Right kidney (tissue), 9 donors: ENCODE measurements around the gene WASHC2C.
"Not testable (repeated sequence)": the region's sequence is repeated elsewhere in the genome, so short reads cannot be mapped to it uniquely, and the experiment has no call there.

Experiments
- DNase-seq: peaks from one replicate; pipeline ENCODE4 v3.0.0-alpha.2; 2016
- long read RNA-seq, 8 donors: transcript quantifications; one replicate each; lab custom pipeline, GENCODE V29; 2026

Gene WASHC2C, protein sequence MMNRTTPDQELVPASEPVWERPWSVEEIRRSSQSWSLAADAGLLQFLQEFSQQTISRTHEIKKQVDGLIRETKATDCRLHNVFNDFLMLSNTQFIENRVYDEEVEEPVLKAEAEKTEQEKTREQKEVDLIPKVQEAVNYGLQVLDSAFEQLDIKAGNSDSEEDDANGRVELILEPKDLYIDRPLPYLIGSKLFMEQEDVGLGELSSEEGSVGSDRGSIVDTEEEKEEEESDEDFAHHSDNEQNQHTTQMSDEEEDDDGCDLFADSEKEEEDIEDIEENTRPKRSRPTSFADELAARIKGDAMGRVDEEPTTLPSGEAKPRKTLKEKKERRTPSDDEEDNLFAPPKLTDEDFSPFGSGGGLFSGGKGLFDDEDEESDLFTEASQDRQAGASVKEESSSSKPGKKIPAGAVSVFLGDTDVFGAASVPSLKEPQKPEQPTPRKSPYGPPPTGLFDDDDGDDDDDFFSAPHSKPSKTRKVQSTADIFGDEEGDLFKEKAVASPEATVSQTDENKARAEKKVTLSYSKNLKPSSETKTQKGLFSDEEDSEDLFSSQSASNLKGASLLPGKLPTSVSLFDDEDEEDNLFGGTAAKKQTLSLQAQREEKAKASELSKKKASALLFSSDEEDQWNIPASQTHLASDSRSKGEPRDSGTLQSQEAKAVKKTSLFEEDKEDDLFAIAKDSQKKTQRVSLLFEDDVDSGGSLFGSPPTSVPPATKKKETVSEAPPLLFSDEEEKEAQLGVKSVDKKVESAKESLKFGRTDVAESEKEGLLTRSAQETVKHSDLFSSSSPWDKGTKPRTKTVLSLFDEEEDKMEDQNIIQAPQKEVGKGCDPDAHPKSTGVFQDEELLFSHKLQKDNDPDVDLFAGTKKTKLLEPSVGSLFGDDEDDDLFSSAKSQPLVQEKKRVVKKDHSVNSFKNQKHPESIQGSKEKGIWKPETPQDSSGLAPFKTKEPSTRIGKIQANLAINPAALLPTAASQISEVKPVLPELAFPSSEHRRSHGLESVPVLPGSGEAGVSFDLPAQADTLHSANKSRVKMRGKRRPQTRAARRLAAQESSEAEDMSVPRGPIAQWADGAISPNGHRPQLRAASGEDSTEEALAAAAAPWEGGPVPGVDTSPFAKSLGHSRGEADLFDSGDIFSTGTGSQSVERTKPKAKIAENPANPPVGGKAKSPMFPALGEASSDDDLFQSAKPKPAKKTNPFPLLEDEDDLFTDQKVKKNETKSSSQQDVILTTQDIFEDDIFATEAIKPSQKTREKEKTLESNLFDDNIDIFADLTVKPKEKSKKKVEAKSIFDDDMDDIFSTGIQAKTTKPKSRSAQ (N-terminal part only)
- long read RNA-seq, donor 1, full-length matches to known transcripts = 2 of 2 reads
- long read RNA-seq, donor 1, partial matches to known transcripts = 0 of 2 reads
- long read RNA-seq, donor 1, other reads (novel, unspliced or antisense) = 0 of 2 reads
- long read RNA-seq, donor 2, partial matches to known transcripts = 0 of 1 reads
- long read RNA-seq, donor 2, other reads (novel, unspliced or antisense) = 0 of 1 reads
- long read RNA-seq, donor 3 = 0 reads
- long read RNA-seq, donor 4, partial matches to known transcripts = 10 of 11 reads
- long read RNA-seq, donor 4, other reads (novel, unspliced or antisense) = 0 of 11 reads
- long read RNA-seq, donor 5, full-length matches to known transcripts = 3 of 27 reads
- long read RNA-seq, donor 5, partial matches to known transcripts = 24 of 27 reads
- long read RNA-seq, donor 5, other reads (novel, unspliced or antisense) = 0 of 27 reads
- long read RNA-seq, donor 6, full-length matches to known transcripts = 2 of 13 reads
- long read RNA-seq, donor 6, partial matches to known transcripts = 11 of 13 reads
- long read RNA-seq, donor 6, other reads (novel, unspliced or antisense) = 0 of 13 reads
- long read RNA-seq, donor 7, full-length matches to known transcripts = 1 of 15 reads
- long read RNA-seq, donor 7, partial matches to known transcripts = 8 of 15 reads
- long read RNA-seq, donor 7, other reads (novel, unspliced or antisense) = 6 of 15 reads
- long read RNA-seq, donor 8, full-length matches to known transcripts = 2 of 2 reads
- long read RNA-seq, donor 8, partial matches to known transcripts = 0 of 2 reads
- long read RNA-seq, donor 8, other reads (novel, unspliced or antisense) = 0 of 2 reads

DNA sequence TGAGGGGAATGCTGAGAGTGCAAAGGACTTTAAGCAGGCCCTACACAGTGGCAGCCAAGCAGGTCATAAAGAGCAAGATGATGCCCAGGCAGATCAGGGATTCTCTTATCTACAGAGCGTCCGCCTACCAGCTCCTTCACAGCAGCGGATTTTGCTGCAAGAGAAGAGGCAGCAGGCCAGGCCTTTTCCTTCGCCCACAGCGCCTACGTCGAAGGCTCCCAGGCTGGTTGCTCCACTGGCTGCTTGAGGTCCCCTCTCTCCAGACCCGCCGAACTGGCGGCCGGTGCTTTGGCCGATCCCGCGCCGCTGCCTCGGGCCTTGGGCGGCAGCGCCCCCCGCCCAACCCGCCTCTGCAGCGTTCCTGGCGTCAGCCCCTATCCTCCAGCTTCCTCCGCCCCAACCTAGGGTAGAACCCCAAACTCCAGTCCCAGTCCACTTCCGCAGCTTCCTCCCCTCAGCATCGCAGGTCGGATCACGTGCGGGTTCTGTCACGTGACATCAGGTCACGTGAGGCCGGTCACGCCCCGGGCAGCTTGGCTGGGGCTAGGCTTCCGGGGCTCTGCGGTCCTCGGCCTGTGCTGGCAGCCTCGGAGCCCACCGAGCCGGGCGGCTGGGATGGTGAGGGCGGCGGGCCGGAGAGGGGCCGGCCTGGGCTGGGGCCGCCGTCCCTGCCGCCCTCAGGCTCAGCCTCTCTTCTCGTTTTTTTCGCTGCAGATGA, at the start of gene WASHC2C:
TSS of gene WASHC2C (plus strand) at position 564 of the 718 bp plus-strand sequence. CDS start at position 616, 52 bp downstream.
- peak; percentile 98 for DNase-seq

DNA sequence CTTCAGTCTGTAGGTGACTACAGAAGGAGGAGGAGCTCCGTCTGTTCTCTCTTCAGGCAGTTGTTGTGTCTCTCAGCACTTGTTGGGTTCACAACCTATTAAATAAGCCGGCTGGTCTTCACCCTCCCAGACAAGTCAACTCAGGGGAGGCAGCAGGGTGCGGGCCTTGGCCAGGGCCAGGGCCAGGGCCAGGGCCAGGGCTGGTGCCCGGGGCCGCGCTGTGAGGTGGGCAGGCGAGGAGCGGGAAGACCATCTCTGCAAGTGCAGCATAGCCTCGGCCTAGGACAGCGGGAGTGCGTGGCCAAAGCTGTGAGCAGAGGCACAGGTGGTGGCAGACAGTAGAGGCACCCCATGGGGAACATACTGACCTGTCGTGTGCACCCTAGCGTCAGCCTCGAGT, 48.6 kb upstream of the WASHC2C start:
- DNase-seq = not testable (repeated sequence)

DNA sequence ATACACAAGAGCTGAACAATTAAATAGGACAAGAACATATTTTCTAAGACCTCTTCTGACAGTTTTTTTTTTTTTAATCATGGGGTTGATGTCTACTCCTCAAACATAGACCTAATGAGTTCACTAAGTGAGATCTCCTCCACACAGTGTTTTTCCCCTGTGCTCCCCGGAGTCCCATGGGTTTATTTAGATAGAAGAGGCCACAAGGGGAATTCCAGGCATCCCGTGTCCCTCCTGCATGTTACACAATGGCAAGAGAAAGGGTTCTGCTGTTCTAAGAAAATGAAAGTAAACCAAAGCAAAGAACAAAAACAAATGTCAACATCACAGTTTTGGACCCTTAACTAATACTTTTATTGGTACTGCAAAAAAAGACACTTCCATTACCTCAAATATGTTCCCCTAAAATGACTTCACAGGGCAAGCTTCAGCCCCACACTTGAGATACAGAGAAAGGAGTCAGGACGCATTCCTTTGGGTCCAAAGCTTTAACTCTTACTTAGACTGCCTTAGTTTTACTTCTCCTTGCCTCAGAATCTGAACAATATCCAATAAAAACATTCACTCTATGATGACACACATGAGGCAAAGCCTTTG, 16.8 kb upstream of the WASHC2C start:
- DNase-seq = not testable (repeated sequence)

DNA sequence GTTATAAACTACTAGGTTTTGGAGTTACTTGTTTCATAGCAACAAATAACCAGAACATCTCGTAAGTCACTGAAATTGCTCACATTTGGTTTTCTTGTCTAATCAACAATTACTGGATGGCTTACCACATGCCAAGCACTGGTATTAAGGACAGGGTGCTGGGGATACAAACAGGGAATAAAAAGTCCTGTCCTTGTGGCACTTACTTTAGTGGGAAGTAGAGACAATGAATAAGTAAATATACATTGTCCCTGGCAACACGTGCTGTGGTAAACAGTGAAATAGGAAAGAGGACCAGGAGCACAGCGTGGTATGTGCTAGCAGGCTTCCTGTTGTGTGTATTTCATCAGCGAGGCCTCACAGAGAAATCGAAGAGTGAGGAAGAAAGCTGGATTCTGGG, 15.8 kb upstream of the WASHC2C start:
- DNase-seq = not testable (repeated sequence)

DNA sequence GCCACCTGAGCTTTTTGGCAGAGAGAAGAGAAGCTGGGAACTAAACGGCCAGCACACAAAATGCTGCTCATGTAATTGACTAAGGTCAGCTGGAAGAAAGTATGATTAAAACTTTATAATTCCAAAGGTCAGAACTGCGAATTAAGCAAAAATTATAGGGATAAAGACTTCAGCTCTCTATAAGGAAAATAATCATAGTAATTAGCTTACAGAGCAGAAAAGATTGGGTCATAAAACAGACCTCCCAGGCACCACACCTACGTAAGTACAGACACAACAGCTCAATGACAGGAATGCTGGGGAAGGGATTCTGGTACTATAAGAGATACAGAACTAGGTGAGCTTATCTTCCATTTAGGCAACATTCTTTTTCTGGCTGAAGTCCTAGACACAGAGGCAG, 10.0 kb upstream of the WASHC2C start:
- DNase-seq = not testable (repeated sequence)

DNA sequence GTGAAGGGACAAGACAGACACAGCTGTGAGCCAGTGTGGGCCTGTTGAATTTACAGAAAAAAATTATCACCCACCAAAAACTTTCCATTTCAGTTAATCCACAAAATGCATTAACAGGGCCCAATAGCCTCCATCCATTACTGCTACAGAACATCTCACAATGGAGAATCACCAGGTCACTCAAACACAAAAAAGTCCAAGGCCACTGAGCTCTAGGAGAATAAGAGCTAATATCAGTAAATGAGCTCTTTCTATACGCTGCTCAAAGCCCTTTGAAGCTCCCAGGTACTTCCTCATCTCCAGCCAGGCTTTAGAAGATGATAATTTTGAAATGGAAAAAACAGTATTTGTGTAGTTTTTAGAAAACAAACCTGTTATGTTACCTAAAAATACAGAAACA, 9.4 kb upstream of the WASHC2C start:
- DNase-seq = not testable (repeated sequence)

DNA sequence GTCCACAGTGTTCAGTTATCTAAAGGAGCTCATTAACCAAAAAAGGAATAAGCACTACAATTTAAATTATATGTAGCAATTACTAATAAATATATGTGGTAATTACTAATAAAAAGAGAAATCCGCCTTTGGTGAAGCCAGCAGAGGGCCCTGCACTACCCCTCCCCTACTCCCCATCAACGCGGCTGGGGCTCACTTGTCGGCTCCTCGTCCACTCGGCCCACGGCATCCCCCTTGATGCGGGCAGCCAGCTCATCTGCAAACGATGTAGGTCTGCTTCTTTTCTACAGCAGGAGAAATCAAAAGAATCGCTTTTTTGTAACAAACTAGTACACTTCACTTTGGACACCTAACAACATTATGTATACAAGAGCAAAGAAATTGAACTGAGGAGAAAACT, 5.6 kb upstream of the WASHC2C start:
- not testable (repeated sequence) for DNase-seq

DNA sequence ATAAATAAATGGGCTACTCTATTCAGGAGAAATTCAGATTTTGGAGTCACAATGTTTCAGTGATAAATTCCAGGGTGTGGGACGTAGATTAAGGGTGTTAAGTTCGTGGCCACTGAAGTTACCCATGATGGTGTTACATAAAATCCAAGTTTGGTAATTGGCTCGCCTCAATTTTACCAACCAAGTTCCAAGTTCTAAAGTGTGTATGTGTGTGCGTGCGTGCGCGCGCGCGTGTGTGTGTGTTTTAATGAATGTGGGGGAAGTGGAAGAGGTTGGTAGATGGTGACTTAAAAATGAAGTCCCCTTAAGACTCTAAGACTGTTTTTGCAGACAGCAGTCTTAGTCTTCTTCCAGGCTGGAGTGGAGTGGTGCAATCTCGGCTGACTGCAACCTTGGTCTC, 3.2 kb upstream of the WASHC2C start:
- DNase-seq = not testable (repeated sequence)

DNA sequence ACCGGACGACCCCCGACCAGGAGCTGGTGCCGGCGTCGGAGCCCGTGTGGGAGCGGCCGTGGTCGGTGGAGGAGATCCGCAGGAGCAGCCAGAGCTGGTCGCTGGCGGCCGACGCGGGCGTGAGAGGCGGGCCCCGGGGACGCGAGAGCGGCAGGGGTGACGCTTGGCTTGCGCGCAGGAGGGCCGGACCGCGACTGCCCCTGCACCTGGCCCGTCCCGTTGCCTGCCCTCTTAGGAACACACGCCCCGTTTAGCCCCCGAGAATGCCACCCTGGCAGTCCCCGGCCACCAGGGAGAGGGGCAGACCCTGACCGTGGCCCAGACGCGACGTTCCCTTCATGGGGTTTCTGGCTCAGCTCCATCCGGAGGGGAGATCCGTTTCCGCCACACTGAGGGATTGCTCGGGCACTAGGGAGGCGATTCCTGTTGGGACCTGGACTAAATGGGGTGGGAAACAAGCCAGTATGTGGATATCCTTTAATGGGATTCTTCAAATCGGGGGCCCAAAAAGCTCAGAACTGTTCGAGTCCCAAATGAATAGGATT, 427 bp downstream of the WASHC2C start:
- DNase-seq = peak; percentile 3

DNA sequence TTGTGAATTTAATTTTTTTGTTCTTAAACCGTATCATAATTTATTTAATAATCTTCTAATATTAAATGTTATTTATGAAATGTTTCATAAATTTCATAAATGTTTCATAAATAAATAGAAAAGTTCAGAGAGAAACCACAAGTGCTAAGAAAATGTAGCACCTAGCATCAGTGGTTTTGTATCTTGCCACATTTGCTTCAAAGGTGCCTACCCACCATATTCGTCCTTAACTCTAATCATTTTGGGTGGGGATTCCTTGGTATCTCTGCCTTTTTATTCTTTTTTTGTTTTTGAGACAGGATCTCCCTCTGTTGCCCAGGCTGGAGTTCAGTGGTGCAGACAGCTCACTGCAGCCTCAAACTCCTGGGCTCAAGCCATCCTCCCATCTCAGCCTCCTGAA, 7.4 kb downstream of the WASHC2C start:
- DNase-seq = not testable (repeated sequence)

DNA sequence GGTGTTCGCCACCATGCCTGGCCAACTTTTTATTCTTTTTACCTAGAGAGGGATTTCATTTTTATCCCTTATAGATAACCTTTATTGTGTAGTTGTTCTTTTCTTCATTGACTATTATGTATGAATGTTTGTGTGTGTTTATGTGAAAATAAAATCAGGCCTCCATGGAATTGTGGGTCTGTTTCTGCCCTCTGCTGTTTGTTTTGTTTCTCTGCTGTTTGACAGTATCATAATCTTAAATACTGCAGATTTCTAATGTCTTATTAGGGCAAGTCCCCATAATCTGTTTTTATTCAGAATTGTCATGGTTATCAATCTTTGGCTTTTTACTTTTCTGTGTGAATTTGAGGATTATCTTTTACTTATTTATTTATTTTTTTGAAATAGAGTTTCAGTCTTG, 7.8 kb downstream of the WASHC2C start:
- not testable (repeated sequence) for DNase-seq

DNA sequence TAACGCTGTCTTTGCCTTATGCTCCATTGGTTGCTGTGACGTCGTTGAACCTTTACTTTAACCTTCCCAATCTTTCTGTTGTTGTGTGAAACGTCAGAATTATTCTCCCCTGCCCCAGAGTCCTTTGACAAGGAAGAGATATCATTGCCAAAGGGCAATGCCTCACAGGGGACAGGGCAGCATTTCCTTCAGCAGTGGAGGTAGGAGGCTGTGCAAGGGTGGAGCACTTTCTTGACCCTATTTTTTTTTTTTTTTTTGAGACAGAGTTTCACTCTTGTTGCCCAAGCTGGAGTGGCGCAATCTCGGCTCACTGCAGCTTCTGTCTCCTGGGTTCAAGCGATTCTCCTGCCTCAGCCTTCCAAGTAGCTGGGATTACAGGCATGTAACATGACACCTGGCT, 14.5 kb downstream of the WASHC2C start:
- DNase-seq = not testable (repeated sequence)

DNA sequence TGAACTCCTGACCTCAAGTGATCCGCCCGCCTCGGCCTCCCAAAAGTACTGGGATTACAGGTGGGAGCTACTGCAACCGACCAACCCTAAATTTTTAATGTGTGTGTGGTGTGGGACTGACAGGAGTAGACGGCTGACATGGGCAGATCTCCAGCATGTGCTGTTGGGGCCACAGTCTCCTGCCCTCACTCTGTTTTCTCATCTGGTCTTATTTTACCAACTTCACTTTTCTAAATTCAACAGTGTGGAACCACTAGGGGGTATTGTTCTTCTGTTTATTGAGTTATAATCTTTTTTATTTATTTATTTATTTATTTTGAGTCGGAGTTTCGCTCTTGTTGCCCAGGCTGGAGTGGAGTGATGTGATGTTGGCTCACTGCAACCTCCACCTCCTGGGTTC, 14.9 kb downstream of the WASHC2C start:
- not testable (repeated sequence) for DNase-seq

DNA sequence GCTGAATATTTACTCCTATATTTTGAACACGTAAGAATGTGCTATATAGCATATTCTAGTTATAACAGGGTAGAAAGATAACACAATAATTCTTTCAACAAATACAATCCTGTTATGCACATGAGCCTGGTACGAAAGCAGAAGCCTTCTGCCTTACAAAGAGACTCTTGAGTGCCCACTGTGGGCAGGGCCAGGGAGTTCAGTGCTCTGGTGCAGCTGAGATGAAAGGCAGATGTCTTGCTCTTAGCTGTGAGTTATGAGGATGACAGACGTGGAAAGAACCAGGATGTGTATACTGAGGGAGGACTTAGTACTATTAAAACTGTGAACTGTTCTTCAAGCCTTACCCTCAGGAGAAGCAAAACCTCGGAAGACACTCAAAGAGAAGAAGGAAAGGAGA, 24.1 kb downstream of the WASHC2C start:
- not testable (repeated sequence) for DNase-seq

DNA sequence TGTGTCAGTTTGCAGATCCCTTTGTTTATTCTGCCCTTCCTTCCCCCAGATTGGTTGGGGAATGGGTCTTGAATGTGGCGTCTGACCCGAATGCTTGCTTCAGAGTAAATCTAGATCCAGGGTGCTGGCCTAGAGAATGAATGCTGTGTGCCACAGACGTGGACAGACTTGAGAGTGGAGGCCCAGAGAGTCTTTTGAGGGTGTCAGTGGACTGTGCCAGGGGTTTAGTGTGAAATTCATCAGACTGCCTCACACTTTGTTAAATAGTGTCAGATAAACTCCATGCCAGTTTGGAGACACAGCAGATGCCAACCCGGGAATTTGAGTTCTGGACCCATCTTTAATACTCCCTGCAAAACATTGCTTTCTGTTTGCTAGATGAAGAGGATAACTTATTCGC, 25.1 kb downstream of the WASHC2C start:
- not testable (repeated sequence) for DNase-seq

DNA sequence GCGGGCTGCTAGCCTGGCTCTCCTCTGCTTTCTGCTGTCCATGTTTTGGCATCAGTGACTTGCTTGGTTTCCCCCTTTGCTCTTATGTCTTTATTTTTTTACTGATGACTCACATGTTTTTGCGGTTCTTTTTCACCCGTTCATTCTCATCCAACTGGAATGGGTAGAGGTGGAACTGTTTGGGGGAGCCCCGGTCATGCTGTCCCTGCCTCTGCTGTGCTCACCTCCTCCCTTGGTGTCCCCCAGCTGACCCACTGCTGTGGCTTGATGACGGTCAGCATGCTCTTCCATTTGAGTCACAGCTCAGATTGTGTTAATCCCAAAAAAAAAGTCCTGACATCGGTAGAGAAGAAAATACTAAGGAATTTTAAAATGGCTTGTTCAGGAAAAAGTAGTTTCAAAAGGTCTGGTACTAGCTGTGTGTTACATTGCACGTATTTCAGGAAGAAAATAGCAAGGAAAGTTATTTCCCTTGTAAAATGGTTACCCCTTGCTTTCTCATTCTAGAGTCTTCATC, 27.0 kb downstream of the WASHC2C start:
- DNase-seq = not testable (repeated sequence)

DNA sequence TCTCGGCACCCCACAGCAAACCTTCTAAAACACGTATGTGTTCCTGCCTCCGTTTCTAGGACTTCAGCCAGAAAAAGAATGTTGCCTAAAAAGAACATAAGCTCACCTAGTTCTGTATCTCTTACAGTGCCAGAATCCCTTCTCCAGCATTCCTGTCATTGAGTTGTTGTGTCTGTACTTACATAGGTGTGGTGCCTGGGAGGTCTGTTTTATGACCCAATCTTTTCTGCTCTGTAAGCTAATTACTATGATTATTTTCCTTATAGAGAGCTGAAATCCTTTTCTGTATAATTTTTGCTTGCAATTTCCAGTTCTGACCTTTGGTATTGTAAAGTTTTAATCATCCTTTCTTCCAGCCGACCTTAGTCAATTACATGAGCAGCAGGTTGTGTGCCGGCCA, 28.0 kb downstream of the WASHC2C start:
- not testable (repeated sequence) for DNase-seq

DNA sequence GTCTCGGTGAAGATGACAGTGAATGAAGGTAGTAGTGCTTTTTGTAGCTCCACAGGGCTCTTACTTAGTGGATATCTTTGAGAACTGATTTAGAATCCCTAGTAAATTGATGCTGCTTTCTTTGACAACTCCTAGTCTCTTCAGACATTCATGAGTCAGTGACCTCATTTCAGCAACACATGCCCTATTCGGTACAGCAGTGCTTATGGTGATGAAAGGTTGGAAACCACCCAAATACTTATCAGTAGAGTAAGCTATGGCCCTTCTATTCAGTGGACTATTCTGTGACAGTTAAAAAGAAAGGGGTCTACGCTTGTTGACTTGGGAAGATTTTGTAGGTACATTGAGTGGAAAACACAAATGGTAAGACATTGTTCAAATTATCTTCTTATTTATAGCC, 29.0 kb downstream of the WASHC2C start:
- DNase-seq = not testable (repeated sequence)
